ENCODE data around the gene SLCO3A1.

SLCO3A1 gene

GRCh38 chr15:92118162-92118935, 264.8 kb downstream of the SLCO3A1 start:
- Histone ChIP-seq H3K9me3 (no peaks in the 10 kb centered on the region), H3K27ac (no peak overlapping the region), H3K4me3 (ENCODE audit: low read depth in 1 of 2, low read length in 1 of 2) (no peak overlapping the region), H3K36me3 (peaks cover 65% of the 10 kb centered on the region), H3K4me1 (ENCODE audit: control insufficient read depth in 1 of 2, insufficient read depth in 1 of 2, low read depth in 1 of 2, low read length in 1 of 2) (no peaks in the 10 kb centered on the region), H3K27me3 (no peaks in the 10 kb centered on the region)
- TF ChIP-seq CTCF (IDR thresholded peaks at IDR 0.05): no peak

GRCh38 chr15:92118936-92119325, 265.4 kb downstream of the SLCO3A1 start:
- no peak overlapping the region for H3K27ac ChIP-seq

GRCh38 chr15:92120094-92120795, 266.7 kb downstream of the SLCO3A1 start:
- no peaks in the 10 kb centered on the region for H3K9me3 ChIP-seq
- no peaks in the 10 kb centered on the region for H3K4me1 ChIP-seq (ENCODE audit: control insufficient read depth in 1 of 2, insufficient read depth in 1 of 2, low read depth in 1 of 2, low read length in 1 of 2)
- no peak overlapping the region for H3K27ac ChIP-seq
- no peak overlapping the region for H3K4me3 ChIP-seq (ENCODE audit: low read depth in 1 of 2, low read length in 1 of 2)
- no peak for TF ChIP-seq CTCF (IDR thresholded peaks at IDR 0.05)
- peaks cover 72% of the 10 kb centered on the region for H3K36me3 ChIP-seq
- no peaks in the 10 kb centered on the region for H3K27me3 ChIP-seq

More at GRCh38 chr15:92118936-92119325, 265.4 kb downstream of the SLCO3A1 start:
- Histone ChIP-seq H3K9me3 (no peaks in the 10 kb centered on the region), H3K4me3 (ENCODE audit: low read depth in 1 of 2, low read length in 1 of 2) (no peak overlapping the region), H3K27me3 (no peaks in the 10 kb centered on the region), H3K36me3 (peaks cover 67% of the 10 kb centered on the region), H3K4me1 (ENCODE audit: control insufficient read depth in 1 of 2, insufficient read depth in 1 of 2, low read depth in 1 of 2, low read length in 1 of 2) (no peaks in the 10 kb centered on the region)
- TF ChIP-seq CTCF (IDR thresholded peaks at IDR 0.05): no peak

- H3K9me3 ChIP-seq: no peaks in the 10 kb centered on the region
- H3K27me3 ChIP-seq: no peaks in the 10 kb centered on the region
- peaks cover 74% of the 10 kb centered on the region for H3K36me3 ChIP-seq
- H3K4me1 ChIP-seq (ENCODE audit: control insufficient read depth in 1 of 2, insufficient read depth in 1 of 2, low read depth in 1 of 2, low read length in 1 of 2): no peaks in the 10 kb centered on the region
- H3K4me3 ChIP-seq (ENCODE audit: low read depth in 1 of 2, low read length in 1 of 2): no peak overlapping the region
- TF ChIP-seq CTCF (IDR thresholded peaks at IDR 0.05): no peak
- H3K27ac ChIP-seq: no peak overlapping the region
These were observed 267.5 kb downstream of the SLCO3A1 start for GRCh38 chr15:92121047-92121446.

- Histone ChIP-seq H3K27me3 (no peaks in the 10 kb centered on the region), H3K36me3 (peaks cover 80% of the 10 kb centered on the region), H3K27ac (no peak overlapping the region), H3K4me3 (ENCODE audit: low read depth in 1 of 2, low read length in 1 of 2) (no peak overlapping the region), H3K4me1 (ENCODE audit: control insufficient read depth in 1 of 2, insufficient read depth in 1 of 2, low read depth in 1 of 2, low read length in 1 of 2) (no peaks in the 10 kb centered on the region), H3K9me3 (no peaks in the 10 kb centered on the region)
- no peak for TF ChIP-seq CTCF (IDR thresholded peaks at IDR 0.05)
These were observed 268.8 kb downstream of the SLCO3A1 start for GRCh38 chr15:92122259-92122658.
